NB4 (cell line): Measurements from ENCODE around the gene GAS2.
A peak's percentile ranks its signal among the peaks of the same experiment; 100 is the strongest.

Source experiments
- DNase-seq: peaks from one replicate; pipeline ENCODE4 v3.0.0; 2010; ENCODE audit warnings: low read depth
- H3K4me3 ChIP-seq: one replicate; pipeline ENCODE4 v1.5.1; 2011; ENCODE audit warnings: mild to moderate bottlenecking, low read depth, low read length, moderate library complexity
- MYC ChIP-seq: IDR thresholded peaks from 2 replicates; pipeline ENCODE4 v1.6.1; 2011; ENCODE audit warnings: low read depth, low read length
- POLR2A ChIP-seq: IDR thresholded peaks from 2 replicates; pipeline ENCODE4 v1.6.1; 2011; ENCODE audit warnings: mild to moderate bottlenecking; ENCODE audit not compliant: insufficient read length; ENCODE audit errors: extremely low read depth
- TF ChIP-seq, protein P1 (sequence below): IDR thresholded peaks from 2 replicates; pipeline ENCODE4 v1.6.1; 2011; ENCODE audit warnings: low read depth, low read length
- TF ChIP-seq, protein P2 (sequence below): IDR thresholded peaks from one replicate; pipeline ENCODE4 v1.5.1; 2012; ENCODE audit warnings: low read depth, low read length

GAS2 gene

DNA sequence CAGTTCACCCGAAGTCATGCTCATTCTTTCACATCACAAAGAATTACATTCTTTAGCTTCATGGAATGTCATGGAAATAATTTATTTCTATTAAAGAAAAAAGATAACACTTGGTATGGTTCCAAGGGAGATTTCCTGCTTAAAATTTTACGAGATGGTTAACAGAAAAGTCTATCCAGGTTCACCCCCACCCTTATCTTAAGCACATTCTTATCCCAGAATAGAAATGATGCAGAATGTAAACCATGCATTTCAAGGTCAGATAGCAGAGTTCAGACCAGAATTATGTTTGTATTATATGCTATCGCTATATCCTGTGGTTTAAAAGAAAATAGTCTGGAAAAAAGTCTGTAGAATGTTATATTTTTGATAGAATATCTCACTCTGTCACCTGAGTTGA, 58.7 kb downstream of the GAS2 start:
- no peak for TF ChIP-seq POLR2A
- TF ChIP-seq, protein P1, sequence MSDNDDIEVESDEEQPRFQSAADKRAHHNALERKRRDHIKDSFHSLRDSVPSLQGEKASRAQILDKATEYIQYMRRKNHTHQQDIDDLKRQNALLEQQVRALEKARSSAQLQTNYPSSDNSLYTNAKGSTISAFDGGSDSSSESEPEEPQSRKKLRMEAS: no peak
- TF ChIP-seq, protein P2, sequence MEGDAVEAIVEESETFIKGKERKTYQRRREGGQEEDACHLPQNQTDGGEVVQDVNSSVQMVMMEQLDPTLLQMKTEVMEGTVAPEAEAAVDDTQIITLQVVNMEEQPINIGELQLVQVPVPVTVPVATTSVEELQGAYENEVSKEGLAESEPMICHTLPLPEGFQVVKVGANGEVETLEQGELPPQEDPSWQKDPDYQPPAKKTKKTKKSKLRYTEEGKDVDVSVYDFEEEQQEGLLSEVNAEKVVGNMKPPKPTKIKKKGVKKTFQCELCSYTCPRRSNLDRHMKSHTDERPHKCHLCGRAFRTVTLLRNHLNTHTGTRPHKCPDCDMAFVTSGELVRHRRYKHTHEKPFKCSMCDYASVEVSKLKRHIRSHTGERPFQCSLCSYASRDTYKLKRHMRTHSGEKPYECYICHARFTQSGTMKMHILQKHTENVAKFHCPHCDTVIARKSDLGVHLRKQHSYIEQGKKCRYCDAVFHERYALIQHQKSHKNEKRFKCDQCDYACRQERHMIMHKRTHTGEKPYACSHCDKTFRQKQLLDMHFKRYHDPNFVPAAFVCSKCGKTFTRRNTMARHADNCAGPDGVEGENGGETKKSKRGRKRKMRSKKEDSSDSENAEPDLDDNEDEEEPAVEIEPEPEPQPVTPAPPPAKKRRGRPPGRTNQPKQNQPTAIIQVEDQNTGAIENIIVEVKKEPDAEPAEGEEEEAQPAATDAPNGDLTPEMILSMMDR: no peak
- no peak for TF ChIP-seq MYC
- DNase-seq: no peak
- no peak overlapping the region for H3K4me3 ChIP-seq

DNA sequence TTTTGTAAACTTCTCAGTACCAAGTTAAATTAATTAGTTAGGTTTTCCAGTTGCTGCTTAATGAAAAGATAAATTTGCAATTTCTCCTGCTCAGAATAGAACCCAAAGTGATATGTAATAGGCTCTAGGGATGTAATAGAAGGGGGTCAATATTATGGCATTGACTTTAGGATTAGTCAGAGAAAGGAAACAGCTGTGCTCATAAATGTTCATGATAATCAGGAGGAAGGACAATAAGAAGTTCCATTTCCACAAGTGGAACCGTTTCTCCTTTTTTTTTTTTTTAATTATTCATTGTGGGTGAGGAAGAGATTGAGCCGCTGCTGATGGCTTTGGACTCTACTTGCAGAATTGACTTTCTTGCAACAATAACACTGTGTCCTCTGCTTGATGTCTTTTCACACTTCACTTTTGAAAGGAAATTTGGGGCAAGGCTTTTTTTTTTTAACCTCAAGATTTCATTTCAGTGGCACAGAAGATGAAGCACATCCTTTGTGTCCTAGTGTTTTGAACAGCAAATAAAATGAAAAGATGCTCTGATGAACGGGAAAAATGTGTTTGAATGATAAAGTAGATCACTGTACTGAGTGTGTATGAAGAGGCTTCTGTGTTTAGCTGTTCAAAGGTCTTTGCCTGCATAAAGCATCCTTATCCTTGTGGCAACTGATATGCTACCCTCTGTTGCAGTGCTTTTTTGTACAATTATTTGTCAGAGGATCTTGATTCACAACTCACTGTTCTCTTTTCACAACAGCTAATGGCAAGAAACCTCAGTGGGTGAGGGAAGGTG, 62.4 kb downstream of the GAS2 start:
- no peak overlapping the region for H3K4me3 ChIP-seq
- no peak for DNase-seq
- TF ChIP-seq, protein P2: no peak
- TF ChIP-seq, protein P1: no peak
- no peak for TF ChIP-seq MYC
- no peak for TF ChIP-seq POLR2A

DNA sequence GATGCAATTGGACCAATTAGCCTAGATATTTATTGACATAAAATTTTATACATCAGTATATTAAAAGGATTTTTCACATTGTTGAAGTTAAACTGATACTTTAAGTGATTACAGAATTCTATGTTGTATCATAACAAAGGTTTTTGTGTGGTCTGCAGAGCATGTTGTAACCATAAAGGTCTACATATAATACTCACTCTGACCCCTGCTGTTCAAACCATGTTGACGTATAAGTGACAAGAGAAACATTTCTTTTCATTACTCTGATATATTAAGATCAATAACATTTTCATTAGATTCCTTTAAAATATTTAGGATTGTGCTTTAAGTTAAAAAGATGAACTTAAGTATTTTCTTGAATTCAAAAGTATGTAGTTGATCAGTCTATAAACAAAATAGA, 63.9 kb downstream of the GAS2 start:
- no peak overlapping the region for H3K4me3 ChIP-seq
- TF ChIP-seq, protein P1: no peak
- TF ChIP-seq MYC: no peak
- TF ChIP-seq, protein P2: no peak
- TF ChIP-seq POLR2A: no peak
- DNase-seq: peak; percentile 13

DNA sequence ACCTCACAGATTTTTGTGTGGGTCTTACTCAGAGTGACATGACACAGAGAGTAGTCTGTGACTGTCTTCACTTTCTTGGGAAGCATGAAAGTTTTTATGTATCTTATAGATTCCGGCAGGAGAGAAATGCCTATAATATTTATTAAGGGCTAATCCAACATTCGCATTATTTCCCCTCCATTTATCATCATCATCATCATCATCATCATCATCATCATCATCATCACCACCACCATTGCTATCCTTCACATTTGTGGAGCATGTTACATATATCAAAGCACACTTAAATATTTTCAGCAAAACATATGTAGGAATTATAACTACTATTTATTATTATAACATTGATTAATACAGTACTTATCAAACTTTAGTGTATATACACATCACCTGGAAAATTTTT, 66.2 kb downstream of the GAS2 start:
- DNase-seq: no peak
- no peak for TF ChIP-seq MYC
- TF ChIP-seq, protein P1: no peak
- TF ChIP-seq, protein P2: no peak
- no peak for TF ChIP-seq POLR2A
- no peak overlapping the region for H3K4me3 ChIP-seq

DNA sequence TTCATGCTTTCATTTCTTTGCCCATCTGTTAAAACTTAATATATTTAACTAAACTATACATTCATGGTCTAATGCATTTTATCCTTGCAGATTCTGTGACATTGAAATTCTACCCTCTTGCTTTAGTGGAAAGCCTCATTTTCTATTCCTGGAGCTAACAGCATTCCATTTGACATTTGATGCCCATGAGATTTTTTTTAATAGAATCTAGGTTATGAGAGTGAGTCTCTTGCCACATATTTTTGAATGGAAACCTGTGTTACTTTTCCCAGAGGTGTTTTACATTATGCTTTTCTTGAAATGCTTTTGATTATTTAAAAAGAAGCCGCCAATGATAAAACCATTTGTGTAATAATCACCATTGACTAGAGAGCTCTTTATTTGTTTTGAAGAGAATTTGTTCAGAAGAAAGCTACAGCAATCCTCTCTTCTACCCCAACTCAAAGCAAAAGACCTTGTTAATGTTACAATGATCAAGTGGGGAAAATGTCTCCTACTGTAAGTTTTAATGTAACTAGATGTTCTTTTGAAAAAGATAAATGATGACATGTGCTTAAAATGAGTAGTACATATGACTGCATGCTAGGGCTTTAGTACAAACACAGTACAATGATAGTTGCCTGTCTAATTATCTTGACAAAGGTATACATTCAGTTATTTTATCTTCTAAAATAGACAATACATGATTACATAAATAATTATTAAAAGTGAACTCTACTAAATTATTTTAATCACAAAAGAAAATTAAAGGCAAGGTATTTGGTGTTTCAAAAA, 67.3 kb downstream of the GAS2 start:
- no peak overlapping the region for H3K4me3 ChIP-seq
- DNase-seq: no peak
- TF ChIP-seq MYC (no peak), POLR2A (no peak)
- TF ChIP-seq, protein P1: no peak
- TF ChIP-seq, protein P2: no peak
